Measurements from ENCODE around the gene MTHFR. TPM values are rescaled to one million over a fixed set of nuclear protein-coding genes. Genes with fewer than 3 reads are reported as not detected.
A peak's percentile ranks its signal among the peaks of the same experiment; 100 is the strongest.

MTHFR gene
- total and polyA plus RNA-seq, 2 of the 4 experiments (the other 2 are of a cell fraction), result 7.3 to 7.4 TPM

DNA sequence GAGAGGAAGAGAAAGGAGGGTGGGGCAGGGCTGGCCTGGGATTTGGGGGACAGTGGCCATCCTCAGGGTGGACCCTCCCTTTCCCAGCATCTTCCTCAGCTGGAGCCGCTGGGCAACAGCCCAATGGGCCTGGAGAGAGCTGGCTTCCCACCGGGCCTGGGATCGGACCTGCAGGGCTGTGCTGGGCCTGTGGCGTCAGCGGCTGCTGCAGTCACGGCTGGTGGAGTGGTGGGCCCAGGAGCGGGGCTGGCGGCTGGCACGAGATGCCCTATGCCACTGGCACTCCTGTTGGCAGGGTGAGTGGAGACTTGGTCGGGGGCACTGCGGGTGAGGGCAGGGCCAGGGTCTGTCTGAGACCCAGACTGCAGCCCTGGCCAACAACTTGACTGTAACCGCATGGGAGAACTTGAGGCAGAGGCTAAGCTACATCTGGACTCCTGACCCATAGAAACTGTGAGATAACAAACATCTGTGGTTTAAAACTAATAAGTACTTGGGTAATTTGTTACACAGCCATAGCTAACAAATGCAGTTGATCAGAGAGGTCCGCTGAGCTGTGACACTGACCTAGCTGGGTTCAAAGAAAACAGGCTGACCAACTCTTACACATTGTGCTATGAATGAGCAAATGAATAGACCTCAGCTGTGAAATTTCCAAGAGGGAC is 25.9 kb downstream of the MTHFR start:
- Histone ChIP-seq H2AK5ac (ENCODE audit: low read depth, low read length) (no peak overlapping the region), H2BK20ac (ENCODE audit: low read depth, low read length) (no peak overlapping the region), H2AK9ac (replicated peaks; ENCODE audit: low read depth, low read length, poor library complexity) (peak overlapping the region; percentile 13), H2AFZ (replicated peaks; ENCODE audit: low read length, poor library complexity) (no peak overlapping the region), H2BK120ac (ENCODE audit: low read depth, low read length) (no peak overlapping the region), H4K8ac (ENCODE audit: low read depth in 2 of 2, low read length in 2 of 2) (no peak overlapping the region), H3K79me1 (ENCODE audit: low read depth in 1 of 2, low read length in 2 of 2) (no peaks in the 10 kb centered on the region), H3K18ac (ENCODE audit: low read depth, low read length) (no peak overlapping the region), H3K9ac (ENCODE audit: low read depth, low read length) (no peak overlapping the region), H3K9me3 (ENCODE audit: control insufficient read depth, insufficient read depth, low read length) (no peaks in the 10 kb centered on the region), H2BK5ac (ENCODE audit: low read depth, low read length, poor library complexity, severe bottlenecking) (no peak overlapping the region), H3K14ac (replicated peaks; ENCODE audit: low read depth, low read length) (no peak overlapping the region), H3K27me3 (ENCODE audit: control insufficient read depth, insufficient read depth, low read length) (no peaks in the 10 kb centered on the region; the same call in 1 of the 2 replicates), H3K27ac (ENCODE audit: insufficient read depth, low read length) (no peak overlapping the region), H4K91ac (ENCODE audit: insufficient read depth, low read depth, low read length) (no peak overlapping the region), H3K56ac (ENCODE audit: extremely low read depth, insufficient read depth, low read length) (no peak overlapping the region), H4K20me1 (ENCODE audit: insufficient read depth, low read length) (no peaks in the 10 kb centered on the region), H3K23ac (ENCODE audit: low read depth, low read length) (no peak overlapping the region), H3K36me3 (ENCODE audit: control insufficient read depth, insufficient read depth, low read length) (no peaks in the 10 kb centered on the region), H3K4me3 (ENCODE audit: insufficient read depth, low read depth, low read length) (no peak overlapping the region), H3K4ac (ENCODE audit: low read depth, low read length) (no peak overlapping the region), H4K5ac (ENCODE audit: low read depth, low read length) (no peak overlapping the region), H3K9me1 (ENCODE audit: insufficient read depth, low read length) (no peaks in the 10 kb centered on the region), H3K4me2 (ENCODE audit: low read depth, low read length) (no peak overlapping the region), H2BK15ac (ENCODE audit: low read depth, low read length) (no peak overlapping the region), H3K4me1 (ENCODE audit: control insufficient read depth, insufficient read depth, low read length) (peaks cover 3% of the 10 kb centered on the region; the same call in 1 of the 2 replicates)
- BruUV-seq (replicated peaks), result no TSS peak
- in situ Hi-C loops (cut with MboI; ENCODE audit: low sequenced_read_pairs) (no loop called here), intact Hi-C loops (cut with micrococcal nuclease) (no loop called here), dilution Hi-C loops (cut with HindIII; ENCODE audit: low sequenced_read_pairs, unreplicated experiment) (no loop called here)
- 66% methylated on average over 6 of the region's 13 CpGs; no CpG with 5 or more reads in 1 of the 2 experiments for WGBS, 2 experiments (ENCODE audit: extremely low coverage in 2 of 2, insufficient read length in 1 of 2)
- TF ChIP-seq RAD21 (IDR thresholded peaks at IDR 0.05; ENCODE audit: low read length) (no peak), NFE2L2 (IDR thresholded peaks at IDR 0.05; ENCODE audit: low read depth, low read length) (no peak), RCOR1 (IDR thresholded peaks at IDR 0.05; ENCODE audit: insufficient replicate concordance, low read length) (no peak), MAFK (IDR thresholded peaks at IDR 0.05; ENCODE audit: low read depth, low read length) (no peak), RFX5 (IDR thresholded peaks at IDR 0.05; ENCODE audit: low read depth, low read length) (no peak), MXI1 (IDR thresholded peaks at IDR 0.05; ENCODE audit: borderline replicate concordance, low read depth, low read length) (no peak), POLR2A (IDR thresholded peaks at IDR 0.05; ENCODE audit: low read depth, low read length) (no peak), MAZ (IDR thresholded peaks at IDR 0.05; ENCODE audit: borderline replicate concordance, low read depth, low read length) (no peak), FOS (IDR thresholded peaks at IDR 0.05; ENCODE audit: low read depth, low read length) (no peak), CEBPB (IDR thresholded peaks at IDR 0.05; ENCODE audit: low read depth, low read length) (no peak), CTCF (conservative IDR thresholded peaks at IDR 0.05; ENCODE audit: low read depth, low read length) (no peak), SMC3 (IDR thresholded peaks at IDR 0.05; ENCODE audit: low read depth, low read length) (no peak), CHD1 (IDR thresholded peaks at IDR 0.05; ENCODE audit: low read depth, low read length) (no peak), BHLHE40 (IDR thresholded peaks at IDR 0.05; ENCODE audit: low read depth, low read length) (no peak)
- TF ChIP-seq, protein P1, sequence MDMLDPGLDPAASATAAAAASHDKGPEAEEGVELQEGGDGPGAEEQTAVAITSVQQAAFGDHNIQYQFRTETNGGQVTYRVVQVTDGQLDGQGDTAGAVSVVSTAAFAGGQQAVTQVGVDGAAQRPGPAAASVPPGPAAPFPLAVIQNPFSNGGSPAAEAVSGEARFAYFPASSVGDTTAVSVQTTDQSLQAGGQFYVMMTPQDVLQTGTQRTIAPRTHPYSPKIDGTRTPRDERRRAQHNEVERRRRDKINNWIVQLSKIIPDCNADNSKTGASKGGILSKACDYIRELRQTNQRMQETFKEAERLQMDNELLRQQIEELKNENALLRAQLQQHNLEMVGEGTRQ (IDR thresholded peaks at IDR 0.05; ENCODE audit: low read depth, low read length), result no peak
- TF ChIP-seq, protein P2, sequence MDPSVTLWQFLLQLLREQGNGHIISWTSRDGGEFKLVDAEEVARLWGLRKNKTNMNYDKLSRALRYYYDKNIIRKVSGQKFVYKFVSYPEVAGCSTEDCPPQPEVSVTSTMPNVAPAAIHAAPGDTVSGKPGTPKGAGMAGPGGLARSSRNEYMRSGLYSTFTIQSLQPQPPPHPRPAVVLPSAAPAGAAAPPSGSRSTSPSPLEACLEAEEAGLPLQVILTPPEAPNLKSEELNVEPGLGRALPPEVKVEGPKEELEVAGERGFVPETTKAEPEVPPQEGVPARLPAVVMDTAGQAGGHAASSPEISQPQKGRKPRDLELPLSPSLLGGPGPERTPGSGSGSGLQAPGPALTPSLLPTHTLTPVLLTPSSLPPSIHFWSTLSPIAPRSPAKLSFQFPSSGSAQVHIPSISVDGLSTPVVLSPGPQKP (IDR thresholded peaks at IDR 0.05; ENCODE audit: borderline replicate concordance, low read depth, low read length), result no peak
- ATAC-seq (ENCODE audit: low read depth) (no peak), DNase-seq (no peak)
- CTCF ChIA-PET, result no interaction called here
- POLR2A ChIA-PET (ENCODE audit: unreplicated experiment), result no interaction called here
